ENCODE results near the gene JPH2. TPM values are rescaled to one million over a fixed set of nuclear protein-coding genes. Genes with fewer than 3 reads are reported as not detected.

Gene JPH2
- total RNA-seq, 6 experiments from 2014 or later = 0.09 to 0.31 (median 0.10) TPM; not detected in 1

- Histone ChIP-seq H3K27me3 (no peaks in the 10 kb centered on the region), H3K36me3 (no peaks in the 10 kb centered on the region), H3K4me1 (no peaks in the 10 kb centered on the region), H3K27ac (no peak overlapping the region), H3K9me3 (no peaks in the 10 kb centered on the region), H3K4me3 (no peak overlapping the region)
- DNase-seq = no peak
- ATAC-seq = no peak
- TF ChIP-seq CTCF (IDR thresholded peaks at IDR 0.05) = no peak
- TF ChIP-seq POLR2A (IDR thresholded peaks at IDR 0.05) = no peak
- intact Hi-C loops (cut with DNase I) = loop anchor here (5.0 kb wide), 2 partner anchors 333 to 638 kb away; no protein-coding TSS in a partner anchor
- WGBS (ENCODE audit: insufficient coverage, low coverage, low lambda C conversion rate, missing lambda C conversion rate) = no CpG with 5 or more reads among the region's 7 CpGs
These were observed 102.1 kb downstream of the JPH2 start for GRCh38 chr20:44084891-44085290.

- Histone ChIP-seq H3K36me3 (no peaks in the 10 kb centered on the region), H3K4me3 (no peak overlapping the region), H3K27ac (no peak overlapping the region), H3K4me1 (no peaks in the 10 kb centered on the region), H3K27me3 (no peaks in the 10 kb centered on the region), H3K9me3 (no peaks in the 10 kb centered on the region)
- 68% methylated on average over 2 of the region's 2 CpGs for WGBS (ENCODE audit: insufficient coverage, low coverage, low lambda C conversion rate, missing lambda C conversion rate)
- no peak for ATAC-seq
- TF ChIP-seq POLR2A (IDR thresholded peaks at IDR 0.05) = no peak
- no peak for TF ChIP-seq CTCF (IDR thresholded peaks at IDR 0.05)
- intact Hi-C loops (cut with DNase I) = loop anchor here (5.0 kb wide), 2 partner anchors 332 to 637 kb away; no protein-coding TSS in a partner anchor
- no peak for DNase-seq
These were observed 102.5 kb downstream of the JPH2 start for GRCh38 chr20:44084439-44084838.

GRCh38 chr20:44083220-44083933, 103.6 kb downstream of the JPH2 start:
- no peak for ATAC-seq
- Histone ChIP-seq H3K9me3 (no peaks in the 10 kb centered on the region), H3K27ac (no peak overlapping the region), H3K4me3 (no peak overlapping the region), H3K36me3 (no peaks in the 10 kb centered on the region), H3K4me1 (no peaks in the 10 kb centered on the region), H3K27me3 (no peaks in the 10 kb centered on the region)
- DNase-seq = no peak
- TF ChIP-seq CTCF (IDR thresholded peaks at IDR 0.05) = no peak
- no peak for TF ChIP-seq POLR2A (IDR thresholded peaks at IDR 0.05)
- 75% methylated on average over 6 of the region's 10 CpGs for WGBS (ENCODE audit: insufficient coverage, low coverage, low lambda C conversion rate, missing lambda C conversion rate)
- intact Hi-C loops (cut with DNase I) = loop anchor here (5.0 kb wide), 2 partner anchors 331 to 636 kb away; no protein-coding TSS in a partner anchor

- intact Hi-C loops (cut with DNase I) = loop anchor here (5.0 kb wide), 2 partner anchors 330 to 635 kb away; no protein-coding TSS in a partner anchor
- Histone ChIP-seq H3K4me3 (no peak overlapping the region), H3K27ac (no peak overlapping the region), H3K27me3 (no peaks in the 10 kb centered on the region), H3K9me3 (no peaks in the 10 kb centered on the region), H3K4me1 (no peaks in the 10 kb centered on the region), H3K36me3 (no peaks in the 10 kb centered on the region)
- ATAC-seq = no peak
- WGBS (ENCODE audit: insufficient coverage, low coverage, low lambda C conversion rate, missing lambda C conversion rate) = 14% methylated on average over 1 of the region's 5 CpGs
- TF ChIP-seq CTCF (IDR thresholded peaks at IDR 0.05) (no peak), POLR2A (IDR thresholded peaks at IDR 0.05) (no peak)
- DNase-seq = no peak
These were observed 105.1 kb downstream of the JPH2 start for GRCh38 chr20:44081888-44082287.
